K562 (cell line): ENCODE measurements around the gene ADI1. TPM values are rescaled to one million over a fixed set of nuclear protein-coding genes. Genes with fewer than 3 reads are reported as not detected.

Source experiments
- ATAC-seq: fragments of 200-7000 bp; cut with Tn5 transposase; 3 replicates; pipeline ENCODE4 v1.9.1; 2020; ENCODE audit warnings: moderate library complexity
- BruUV-seq: library from RNA; stranded (reverse); fragments of 400-500 nt; replicated peaks from 2 replicates; lab custom pipeline; 2021; lab: Mats Ljungman, UMichigan
- CTCF ChIA-PET: fragments of 300-600 bp; formaldehyde crosslinking; extraction: SDS; loops from one replicate; lab custom pipeline; 2021; ENCODE audit warnings: low intra/inter-chr PET ratio; lab: Yijun Ruan, JAX
- POLR2A ChIA-PET: fragments of 300-600, 350-650 bp; sonication (Branson Sonifier 250); formaldehyde crosslinking; extraction: SDS; loops from one replicate; lab custom pipeline; 2021; ENCODE audit warnings: antibody characterized with exemption, inconsistent platforms; lab: Yijun Ruan, JAX
- DNase-seq, 4 experiments: peaks; one replicate each; pipeline versions ENCODE4 v3.0.0 to v3.0.0-alpha.2; 2011 to 2018; ENCODE audit warnings: low spot score in 3 of 4, mixed read lengths in 3 of 4; ENCODE audit errors: extremely low read depth in 1 of 4
- FAIRE-seq: peaks from 2 replicates; lab custom pipeline; 2011; peaks lifted over from hg19 to GRCh38; lab: Jason Lieb, UNC
- H2AFZ ChIP-seq: 2 replicates; pipeline ENCODE4 v1.6.0; 2011; ENCODE audit warnings: low read depth, low read length, control low read depth, inconsistent platforms
- H3K27ac ChIP-seq: fragments of 200-600 bp; 3 replicates; pipeline ENCODE4 v1.8.0; 2011; ENCODE audit warnings: low read depth, mild to moderate bottlenecking, control low read depth, inconsistent platforms, low read length, moderate library complexity, mixed read lengths; ENCODE audit errors: extremely low read depth
- H3K27me3 ChIP-seq, 2 experiments: fragments of 300-600 bp in 1 of 2; 2 replicates in 1 of 2; 3 replicates in 1 of 2; pipeline versions ENCODE4 v1.6.0 to v1.8.0; 2011; ENCODE audit warnings: inconsistent platforms in 2 of 2, low read length in 2 of 2, mild to moderate bottlenecking in 1 of 2, mixed read lengths in 1 of 2, moderate library complexity in 1 of 2; ENCODE audit not compliant: control insufficient read depth in 2 of 2, insufficient read depth in 2 of 2
- H3K36me3 ChIP-seq: fragments of 300-600 bp; 3 replicates; pipeline ENCODE4 v1.8.0; 2011; ENCODE audit warnings: mild to moderate bottlenecking, low read length, inconsistent platforms; ENCODE audit not compliant: control insufficient read depth, insufficient read depth
- H3K4me1 ChIP-seq, 2 experiments: fragments of 200-600 bp in 1 of 2; replicated peaks in 1 of 2; 2 replicates in 1 of 2; 3 replicates in 1 of 2; pipeline versions ENCODE4 v1.5.1 to v1.8.0; 2011; ENCODE audit warnings: inconsistent platforms in 2 of 2, low read length in 2 of 2, mild to moderate bottlenecking in 1 of 2, mixed read lengths in 1 of 2, moderate library complexity in 1 of 2; ENCODE audit not compliant: control insufficient read depth in 2 of 2, insufficient read depth in 2 of 2
- H3K4me2 ChIP-seq: 2 replicates; pipeline ENCODE4 v1.6.1; 2011; ENCODE audit warnings: low read length, control low read depth, inconsistent platforms, mixed read lengths; ENCODE audit not compliant: insufficient read depth
- H3K4me3 ChIP-seq: fragments of 200-600 bp; sonication (generic), shearing (Covaris generic); 2 replicates; pipeline ENCODE4 v1.5.1; 2016; ENCODE audit warnings: control low read depth, inconsistent platforms
- H3K79me2 ChIP-seq: fragments of 200-600 bp; 3 replicates; pipeline ENCODE4 v1.8.0; 2011; ENCODE audit warnings: low read length, inconsistent platforms; ENCODE audit not compliant: control insufficient read depth, insufficient read depth
- H3K9ac ChIP-seq, 2 experiments: 2 replicates each; pipeline versions ENCODE4 v1.6.0 to v1.6.1; 2011; ENCODE audit warnings: low read depth in 2 of 2, low read length in 2 of 2, control low read depth in 1 of 2, inconsistent platforms in 1 of 2, mild to moderate bottlenecking in 1 of 2, mixed read lengths in 1 of 2; ENCODE audit not compliant: insufficient read depth in 1 of 2
- H3K9me1 ChIP-seq: one replicate; pipeline ENCODE4 v1.6.0; 2011; ENCODE audit warnings: inconsistent platforms, mild to moderate bottlenecking, low read length, moderate library complexity; ENCODE audit not compliant: control insufficient read depth, insufficient read depth
- H3K9me3 ChIP-seq: replicated peaks from 2 replicates; pipeline ENCODE4 v1.5.1; 2011; ENCODE audit warnings: low read depth, low read length, inconsistent platforms; ENCODE audit not compliant: control insufficient read depth, insufficient read depth
- H4K20me1 ChIP-seq: replicated peaks from 2 replicates; pipeline ENCODE4 v1.6.1; 2011; ENCODE audit warnings: low read length, inconsistent platforms, mixed read lengths; ENCODE audit not compliant: control insufficient read depth, insufficient read depth
- BDP1 ChIP-seq: IDR thresholded peaks from 3 replicates; pipeline ENCODE4 v1.6.1; 2011; ENCODE audit not compliant: insufficient read length, insufficient read depth
- BHLHE40 ChIP-seq: IDR thresholded peaks from 2 replicates; pipeline ENCODE4 v1.6.1; 2011; ENCODE audit warnings: low read length, improper control_type of control experiment
- CBX1 ChIP-seq: sonication (generic); IDR thresholded peaks from 2 replicates; pipeline ENCODE4 v1.6.1; 2016; ENCODE audit warnings: antibody characterized with exemption, low read depth, mild to moderate bottlenecking
- CEBPB ChIP-seq: fragments of 450-650 bp; IDR thresholded peaks from 2 replicates; pipeline ENCODE4 v1.6.1; 2016; ENCODE audit warnings: missing genetic modification characterization, missing compliant biosample characterization
- FOSL1 ChIP-seq: fragments of 200-800 bp; sonication (Bioruptor generic); conservative IDR thresholded peaks from 2 replicates; pipeline ENCODE4 v1.6.1; 2016; ENCODE audit warnings: missing genetic modification characterization, missing compliant biosample characterization
- KDM4B ChIP-seq, 2 experiments: fragments of 450-650 bp in 1 of 2; sonication (generic) in 1 of 2; IDR thresholded peaks; 2 replicates each; pipeline ENCODE4 v1.6.1; 2016 to 2017; ENCODE audit warnings: borderline replicate concordance in 2 of 2, antibody characterized with exemption in 1 of 2, low read depth in 1 of 2, mild to moderate bottlenecking in 1 of 2
- KLF13 ChIP-seq: fragments of 450-650 bp; IDR thresholded peaks from 2 replicates; pipeline ENCODE4 v1.6.1; 2016; ENCODE audit warnings: missing genetic modification characterization, low read depth, mild to moderate bottlenecking, missing compliant biosample characterization, moderate library complexity, borderline replicate concordance
- MAZ ChIP-seq, 2 experiments: fragments of 450-650 bp in 1 of 2; sonication (generic) in 1 of 2; formaldehyde crosslinking; IDR thresholded peaks in 1 of 2; conservative IDR thresholded peaks in 1 of 2; 2 replicates each; pipeline versions ENCODE4 v1.4.0 to v1.5.0; 2020; ENCODE audit warnings: mild to moderate bottlenecking in 1 of 2, missing genetic modification reagents in 1 of 2
- NCOA2 ChIP-seq, 2 experiments: fragments of 450-650 bp; IDR thresholded peaks; 2 replicates each; pipeline ENCODE4 v1.6.1; 2018; ENCODE audit warnings: mild to moderate bottlenecking in 2 of 2, moderate library complexity in 1 of 2; ENCODE audit not compliant: partially characterized antibody in 2 of 2
- NCOA4 ChIP-seq: fragments of 450-650 bp; IDR thresholded peaks from 2 replicates; pipeline ENCODE4 v1.6.1; 2018; ENCODE audit warnings: mild to moderate bottlenecking; ENCODE audit not compliant: partially characterized antibody
- NFATC3 ChIP-seq: fragments of 450-650 bp; IDR thresholded peaks from 2 replicates; pipeline ENCODE4 v1.6.1; 2017; ENCODE audit warnings: mild to moderate bottlenecking
- PHB ChIP-seq: fragments of 250-450 bp; sonication (Bioruptor Pico); IDR thresholded peaks from 2 replicates; pipeline ENCODE4 v1.5.0; 2021
- PTTG1 ChIP-seq: fragments of 450-650 bp; IDR thresholded peaks from 2 replicates; pipeline ENCODE4 v1.6.1; 2016; ENCODE audit warnings: low read depth, mild to moderate bottlenecking, missing genetic modification characterization, missing compliant biosample characterization
- RHOXF2B ChIP-seq: fragments of 250-450 bp; sonication (Bioruptor Pico); conservative IDR thresholded peaks from 2 replicates; pipeline ENCODE4 v1.5.1; 2021
- SIN3B ChIP-seq: fragments of 450-650 bp; IDR thresholded peaks from 2 replicates; pipeline ENCODE4 v1.6.1; 2017; ENCODE audit warnings: low read depth, mild to moderate bottlenecking, moderate library complexity
- ZNF253 ChIP-seq: fragments of 250-450 bp; sonication (Bioruptor Pico); conservative IDR thresholded peaks from 2 replicates; pipeline ENCODE4 v1.6.1; 2021; ENCODE audit warnings: mild to moderate bottlenecking
- ZNF696 ChIP-seq: fragments of 250-450 bp; sonication (Bioruptor Pico); conservative IDR thresholded peaks from 2 replicates; pipeline ENCODE4 v1.4.0; 2020; ENCODE audit warnings: mild to moderate bottlenecking, moderate library complexity
- WGBS: fragments of 100-300 bp; shearing (Covaris generic); methylation state at CpG from one replicate; pipeline ENCODE4 v1.1.6; 2016; ENCODE audit warnings: low coverage, mixed read lengths; ENCODE audit not compliant: insufficient coverage; ENCODE audit errors: missing lambda C conversion rate; 5-methylcytosine and 5-hydroxymethylcytosine counted together
- in situ Hi-C: fragments of 300-500 bp; cut with MboI; formaldehyde crosslinking; loops from 4 replicates; pipeline ENCODE4 v1.15.0; 2018; ENCODE audit warnings: inconsistent platforms, mixed read lengths
- intact Hi-C: fragments of 100-400 bp; cut with micrococcal nuclease; formaldehyde crosslinking; loops from 2 replicates; pipeline ENCODE4 v1.14.2; 2022
- polyA plus RNA-seq, 8 experiments: library from polyadenylated mRNA; depleted of rRNA in 4 of 8; stranded (reverse) in 5 of 8; unstranded in 3 of 8; fragments of >200 nt; fragmentation: Nextera tagmentation in 2 of 8; fragmentation: Illumina TruSeq in 1 of 8; extraction: Ambion mirVana in 2 of 8; extraction: Trizol in 1 of 8; gene quantifications; 2 replicates each; pipeline versions ENCODE4 v1.2.1 to v1.2.3, GENCODE V29; 2011 to 2014; ENCODE audit warnings: inconsistent platforms in 1 of 8, missing spikeins in 1 of 8
- total RNA-seq, 7 experiments: library from RNA; depleted of rRNA in 6 of 7; stranded (reverse); fragments of >200 nt in 6 of 7; fragmentation: Illumina TruSeq in 2 of 7; extraction: Trizol in 2 of 7; gene quantifications; 2 replicates each; pipeline versions ENCODE4 v1.2.1 to v1.2.3, GENCODE V29; 2011 to 2021; ENCODE audit warnings: low replicate concordance in 1 of 7
- TF ChIP-seq, protein P1 (sequence below): fragments of 250-450 bp; sonication (Bioruptor Pico); IDR thresholded peaks from 2 replicates; pipeline ENCODE4 v1.8.0; 2021; ENCODE audit warnings: moderate library complexity, mild to moderate bottlenecking, inconsistent platforms
- TF ChIP-seq, protein P2 (sequence below): fragments of 450-650 bp; IDR thresholded peaks from 2 replicates; pipeline ENCODE4 v1.6.1; 2016; ENCODE audit warnings: antibody characterized with exemption

The ADI1 gene
- total and polyA plus RNA-seq, 9 of the 15 experiments (the other 6 are each of a cell fraction or from before 2014, with no cell fraction given): 6.1 to 51.0 (median 27.1) TPM

DNA sequence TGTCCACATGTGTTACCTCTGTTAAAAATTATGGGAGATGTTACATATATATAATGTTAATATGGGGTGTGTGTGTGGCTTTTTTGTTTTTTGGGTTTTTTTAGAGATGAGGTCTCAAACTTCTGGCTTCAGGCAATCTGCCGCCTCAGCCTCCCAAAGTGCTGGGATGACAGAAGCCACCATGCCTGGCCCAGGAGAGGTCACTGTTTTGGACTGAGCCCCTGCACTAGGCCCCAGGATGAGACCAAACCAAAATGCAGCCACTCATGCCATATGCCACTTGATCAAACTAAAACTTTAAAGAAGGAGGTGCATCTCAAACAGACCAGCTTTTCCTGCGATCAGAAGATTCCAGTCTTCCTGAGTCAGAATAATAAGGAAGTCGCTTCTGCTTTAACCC lies 2.5 kb downstream of the ADI1 start:
- ATAC-seq (no peak), FAIRE-seq (no peak), DNase-seq (no peak)
- peaks cover 30% of the 10 kb centered on the region; the same call in 1 of the 3 replicates for H3K36me3 ChIP-seq
- H2AFZ ChIP-seq: no peak overlapping the region
- H3K79me2 ChIP-seq: peaks cover 33% of the 10 kb centered on the region
- WGBS: 91% methylated on average over 3 of the region's 3 CpGs
- H3K4me3 ChIP-seq: no peak overlapping the region
- no peak overlapping the region for H3K4me2 ChIP-seq
- H3K9me3 ChIP-seq: 0 out of 2 replicates have a peak, but pooled peaks cover 3% of the 10 kb centered on the region
- H3K27ac ChIP-seq: no peak overlapping the region
- H3K9ac ChIP-seq: no peak overlapping the region
- BruUV-seq: no TSS peak
- ChIA-PET CTCF (no interaction called here), POLR2A (interaction anchor here (0.6 to 1.4 kb wide), 3 partner anchors 18 to 35 kb away, joined by 3 to 4 read pairs (median 3); no protein-coding TSS in a partner anchor)
- in situ Hi-C loops (no loop called here), intact Hi-C loops (no loop called here)
- no peaks in the 10 kb centered on the region for H3K9me1 ChIP-seq
- H3K4me1 ChIP-seq: peaks cover 14 to 20% of the 10 kb centered on the region in 2 experiments; a peak in 4 of 5 replicates
- no peaks in the 10 kb centered on the region for H4K20me1 ChIP-seq
- H3K27me3 ChIP-seq: no peaks in the 10 kb centered on the region
- TF ChIP-seq ZNF696 (CRISPR knock-in tag): no peak
- no peak for TF ChIP-seq KDM4B (IDR thresholded peaks at IDR 0.05; ENCODE audit: borderline replicate concordance in 2 of 2, low read depth in 1 of 2)
- TF ChIP-seq SIN3B: no peak
- no peak for TF ChIP-seq FOSL1 (tag)
- no peak for TF ChIP-seq CBX1
- no peak for TF ChIP-seq ZNF253 (CRISPR knock-in tag)
- TF ChIP-seq, protein P1, sequence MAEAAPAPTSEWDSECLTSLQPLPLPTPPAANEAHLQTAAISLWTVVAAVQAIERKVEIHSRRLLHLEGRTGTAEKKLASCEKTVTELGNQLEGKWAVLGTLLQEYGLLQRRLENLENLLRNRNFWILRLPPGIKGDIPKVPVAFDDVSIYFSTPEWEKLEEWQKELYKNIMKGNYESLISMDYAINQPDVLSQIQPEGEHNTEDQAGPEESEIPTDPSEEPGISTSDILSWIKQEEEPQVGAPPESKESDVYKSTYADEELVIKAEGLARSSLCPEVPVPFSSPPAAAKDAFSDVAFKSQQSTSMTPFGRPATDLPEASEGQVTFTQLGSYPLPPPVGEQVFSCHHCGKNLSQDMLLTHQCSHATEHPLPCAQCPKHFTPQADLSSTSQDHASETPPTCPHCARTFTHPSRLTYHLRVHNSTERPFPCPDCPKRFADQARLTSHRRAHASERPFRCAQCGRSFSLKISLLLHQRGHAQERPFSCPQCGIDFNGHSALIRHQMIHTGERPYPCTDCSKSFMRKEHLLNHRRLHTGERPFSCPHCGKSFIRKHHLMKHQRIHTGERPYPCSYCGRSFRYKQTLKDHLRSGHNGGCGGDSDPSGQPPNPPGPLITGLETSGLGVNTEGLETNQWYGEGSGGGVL (CRISPR knock-in tag): no peak
- TF ChIP-seq NCOA4: no peak
- TF ChIP-seq RHOXF2B (CRISPR knock-in tag): no peak
- no peak for TF ChIP-seq CEBPB (tag)
- no peak for TF ChIP-seq PTTG1 (tag)
- no peak for TF ChIP-seq MAZ (CRISPR knock-in tag; conservative IDR thresholded peaks at IDR 0.05 in 1 of 2, IDR thresholded peaks at IDR 0.05 in 1 of 2)
- TF ChIP-seq BDP1: no peak
- TF ChIP-seq NCOA2 (IDR thresholded peaks at IDR 0.05; ENCODE audit: partially characterized antibody in 2 of 2): no peak
- TF ChIP-seq, protein P2, sequence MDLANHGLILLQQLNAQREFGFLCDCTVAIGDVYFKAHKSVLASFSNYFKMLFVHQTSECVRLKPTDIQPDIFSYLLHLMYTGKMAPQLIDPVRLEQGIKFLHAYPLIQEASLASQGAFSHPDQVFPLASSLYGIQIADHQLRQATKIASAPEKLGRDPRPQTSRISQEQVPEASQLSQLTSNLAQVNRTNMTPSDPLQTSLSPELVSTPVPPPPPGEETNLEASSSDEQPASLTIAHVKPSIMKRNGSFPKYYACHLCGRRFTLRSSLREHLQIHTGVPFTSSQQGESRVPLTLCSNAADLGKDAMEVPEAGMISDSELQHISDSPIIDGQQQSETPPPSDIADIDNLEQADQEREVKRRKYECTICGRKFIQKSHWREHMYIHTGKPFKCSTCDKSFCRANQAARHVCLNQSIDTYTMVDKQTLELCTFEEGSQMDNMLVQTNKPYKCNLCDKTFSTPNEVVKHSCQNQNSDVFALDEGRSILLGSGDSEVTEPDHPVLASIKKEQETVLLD: no peak
- no peak for TF ChIP-seq NFATC3
- TF ChIP-seq KLF13 (tag): no peak
- TF ChIP-seq BHLHE40: no peak
- no peak for TF ChIP-seq PHB
